HG02763 (cell line): Measurements from ENCODE around the gene SUSD6.
"Not testable (repeated sequence)": the region's sequence is repeated elsewhere in the genome, so short reads cannot be mapped to it uniquely, and the experiment has no call there.

Experiments used
- ATAC-seq: cut with Tn5 transposase; IDR thresholded peaks from one replicate; pipeline ENCODE4 v1.9.1; 2021; ENCODE audit warnings: mild to moderate bottlenecking, moderate library complexity; ENCODE audit not compliant: unreplicated experiment

Gene SUSD6

DNA sequence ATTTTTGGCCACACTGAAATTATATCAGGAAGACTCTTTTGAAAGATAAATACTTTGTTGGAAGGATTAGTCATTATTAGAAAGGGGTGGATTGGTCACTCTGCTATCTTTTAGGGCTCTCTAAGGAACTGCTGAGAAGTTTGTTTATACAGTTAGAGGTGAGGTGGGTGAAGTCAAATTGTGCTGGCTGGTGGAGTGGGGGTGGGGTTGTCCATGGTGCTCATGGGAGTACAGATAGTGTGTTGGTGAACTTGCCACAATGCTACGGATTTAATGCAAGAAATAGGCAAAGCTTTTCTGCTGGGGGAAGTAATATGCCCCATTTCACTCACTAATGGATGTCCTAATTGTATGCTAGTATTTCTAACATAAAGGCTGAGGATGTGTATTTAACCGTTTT is 35.8 kb downstream of the SUSD6 start:
- ATAC-seq = no peak

DNA sequence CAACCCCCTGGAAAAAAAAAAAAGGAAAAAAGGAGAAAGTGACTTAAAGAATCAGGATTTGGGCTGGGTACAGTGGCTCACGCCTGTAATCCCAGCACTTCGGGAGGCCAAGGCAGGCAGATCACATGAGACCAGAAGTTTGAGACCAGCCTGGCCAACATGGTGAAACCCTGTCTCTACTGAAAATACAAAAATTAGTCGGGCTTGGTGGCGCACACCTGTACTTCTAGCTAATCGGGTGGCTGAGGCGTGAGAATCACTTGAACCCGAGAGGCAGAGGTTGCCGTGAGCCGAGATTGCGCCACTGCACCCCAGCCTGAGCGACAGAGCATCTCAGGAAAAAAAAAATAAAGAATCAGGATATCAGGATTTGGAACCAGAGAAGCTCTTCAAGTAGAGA is 36.2 kb downstream of the SUSD6 start:
- not testable (repeated sequence) for ATAC-seq

DNA sequence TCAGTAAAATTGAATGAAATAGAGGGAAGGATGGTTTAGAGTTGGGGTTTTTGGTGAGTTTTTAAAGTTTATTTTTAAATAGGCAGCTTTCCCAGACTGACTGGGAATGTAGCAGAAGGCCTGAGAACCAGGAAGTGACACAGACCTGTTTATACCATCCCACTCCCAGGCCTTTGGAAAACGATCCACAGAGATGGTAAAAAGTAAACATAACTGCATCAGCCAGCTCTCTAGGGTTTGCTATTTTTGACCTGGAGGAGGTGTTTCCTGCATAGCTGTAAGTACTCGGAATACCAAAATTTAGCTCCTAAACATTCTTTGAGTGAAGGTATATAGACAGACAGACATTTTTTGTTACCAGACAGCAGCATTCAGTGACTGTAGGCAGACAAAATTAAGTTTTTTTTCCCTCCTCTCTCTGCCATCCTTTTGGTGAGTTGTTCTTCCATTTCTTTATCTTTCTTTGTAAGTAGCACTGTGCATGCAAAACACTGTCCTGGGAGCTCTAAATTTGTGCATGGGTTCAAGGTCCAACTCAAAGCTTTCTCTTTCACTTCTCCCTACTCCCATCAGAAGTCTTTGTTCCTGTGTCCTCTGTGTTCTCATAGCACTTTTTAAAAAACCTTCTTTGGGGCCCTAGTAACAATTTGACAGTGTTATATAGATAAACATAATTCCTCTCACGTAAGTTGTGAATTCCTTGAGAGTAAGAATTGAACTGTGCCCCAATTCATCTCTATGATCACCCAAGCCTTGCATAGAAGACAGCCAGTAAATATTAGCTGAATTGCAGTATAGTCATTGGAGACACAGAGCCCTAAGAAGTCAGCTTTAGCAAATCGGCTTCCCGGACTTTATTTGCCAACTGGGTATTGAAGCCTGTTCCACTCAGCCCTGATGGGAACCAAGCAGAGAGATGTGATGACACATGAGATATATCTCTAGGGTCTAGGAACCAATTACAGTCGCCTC is 37.4 kb downstream of the SUSD6 start:
- no peak for ATAC-seq

DNA sequence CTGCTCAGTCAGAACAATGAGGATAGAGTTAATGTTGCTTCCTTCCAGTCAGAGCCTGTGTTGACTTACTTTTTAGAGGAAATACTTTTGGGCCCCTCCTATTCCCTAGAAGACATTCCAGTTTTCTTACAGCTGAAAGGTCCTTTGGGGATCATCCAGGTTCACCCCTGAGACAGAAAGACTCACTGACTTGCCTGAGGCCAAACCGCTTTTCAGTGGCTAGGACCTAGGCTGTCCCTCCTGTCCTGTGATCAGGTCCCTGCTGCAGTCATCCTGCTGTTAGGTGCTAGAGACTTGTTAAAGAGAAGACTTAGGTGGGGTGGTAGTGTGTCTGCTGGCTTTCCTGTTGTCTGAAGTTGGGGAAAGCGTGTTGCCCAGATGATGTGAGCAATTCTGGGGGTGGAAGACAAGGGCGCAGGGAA is 39.6 kb downstream of the SUSD6 start:
- no peak for ATAC-seq

DNA sequence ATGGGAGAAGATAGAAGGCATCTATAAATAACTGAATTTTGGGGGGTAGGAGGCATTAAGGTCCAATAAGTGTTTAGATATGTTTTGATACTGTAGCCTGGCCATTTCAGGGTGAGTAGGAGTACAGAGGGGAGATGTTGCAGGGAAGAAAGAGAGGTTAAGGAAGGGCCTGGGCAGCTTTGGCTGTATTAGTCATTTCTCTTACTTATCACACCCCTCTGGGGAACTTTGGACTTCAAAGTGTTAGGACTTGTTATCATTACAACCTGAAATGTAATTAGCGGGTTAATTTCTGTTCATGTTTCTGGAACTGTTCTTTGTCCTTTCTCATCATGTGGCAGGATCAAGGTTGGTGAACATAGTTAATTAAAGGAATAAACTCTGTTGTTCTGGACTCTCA is 40.3 kb downstream of the SUSD6 start:
- ATAC-seq = no peak

DNA sequence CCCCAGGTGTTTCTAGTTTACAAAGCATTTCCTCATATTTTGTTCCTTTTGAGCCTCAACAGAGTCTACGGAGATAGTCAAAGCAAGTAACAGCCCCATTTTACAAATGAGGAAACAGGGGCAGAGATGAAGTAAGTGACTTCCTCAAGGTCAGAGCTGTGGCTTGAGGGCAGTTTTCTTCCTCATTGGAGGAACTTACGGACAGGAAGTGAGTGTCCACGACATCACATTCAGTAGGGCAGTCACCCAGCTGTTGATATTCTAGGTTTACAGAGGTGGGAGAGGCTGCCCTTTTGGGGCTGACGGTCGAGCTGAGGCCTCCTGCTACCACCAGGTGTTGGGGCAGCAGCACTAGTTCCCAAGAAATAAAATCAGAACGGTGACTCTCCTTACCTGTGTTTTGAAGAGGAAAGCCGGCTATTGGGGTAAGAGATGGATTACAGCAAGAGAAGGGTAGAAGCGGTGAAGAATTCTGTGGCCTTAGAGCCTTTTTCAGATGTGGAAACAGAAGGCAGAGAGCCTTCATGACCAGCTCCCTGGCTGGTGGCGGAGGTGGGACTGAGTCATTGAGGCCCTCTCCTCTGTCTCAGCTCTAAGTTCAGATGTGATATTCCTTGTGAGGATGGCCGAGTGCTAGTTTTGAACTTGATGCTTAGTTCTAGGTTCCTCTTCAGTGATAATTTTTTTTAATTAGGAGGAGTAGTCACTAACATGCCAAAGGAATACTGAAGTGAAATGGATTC is 41.7 kb downstream of the SUSD6 start:
- ATAC-seq = no peak

DNA sequence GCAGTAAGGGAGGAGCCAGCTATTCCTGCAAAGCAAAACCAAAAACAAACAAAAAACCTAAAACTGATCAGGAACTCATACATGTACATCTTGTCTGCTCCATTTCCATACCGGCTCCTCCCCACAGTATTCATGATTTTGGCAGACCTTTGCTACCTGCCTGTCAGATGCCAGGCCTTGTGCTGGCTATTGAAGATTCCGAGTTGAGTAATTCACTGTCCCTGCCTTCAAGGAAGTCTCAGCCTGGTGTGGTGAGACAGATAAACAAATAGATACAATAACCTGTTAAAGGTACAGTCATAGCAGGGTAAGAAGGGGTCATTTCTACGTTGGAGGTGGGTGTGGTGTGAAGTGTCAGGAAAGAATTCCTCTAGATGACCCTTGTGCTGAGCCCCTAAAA is 42.7 kb downstream of the SUSD6 start:
- ATAC-seq = no peak

DNA sequence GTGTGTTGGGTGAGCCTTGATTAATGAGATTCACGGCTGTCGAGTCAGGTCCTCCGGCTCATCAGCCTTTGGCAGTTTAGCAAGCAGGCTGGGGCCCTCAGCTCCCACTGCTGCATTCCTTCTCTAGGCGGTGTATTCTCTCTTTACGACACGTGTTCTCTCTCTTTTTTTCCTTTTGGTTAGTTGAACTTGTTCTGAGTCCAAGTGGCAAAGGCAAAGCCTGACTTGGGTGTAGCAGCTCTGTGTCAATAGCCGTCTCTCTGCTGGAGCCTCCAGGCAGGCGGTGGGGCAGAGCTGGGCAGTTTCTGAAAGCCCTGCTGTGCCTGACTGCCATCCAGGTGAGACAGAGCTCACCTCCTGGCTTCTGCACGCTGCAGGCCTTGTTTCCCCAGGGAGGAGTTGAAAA is 46.6 kb downstream of the SUSD6 start:
- ATAC-seq = no peak

DNA sequence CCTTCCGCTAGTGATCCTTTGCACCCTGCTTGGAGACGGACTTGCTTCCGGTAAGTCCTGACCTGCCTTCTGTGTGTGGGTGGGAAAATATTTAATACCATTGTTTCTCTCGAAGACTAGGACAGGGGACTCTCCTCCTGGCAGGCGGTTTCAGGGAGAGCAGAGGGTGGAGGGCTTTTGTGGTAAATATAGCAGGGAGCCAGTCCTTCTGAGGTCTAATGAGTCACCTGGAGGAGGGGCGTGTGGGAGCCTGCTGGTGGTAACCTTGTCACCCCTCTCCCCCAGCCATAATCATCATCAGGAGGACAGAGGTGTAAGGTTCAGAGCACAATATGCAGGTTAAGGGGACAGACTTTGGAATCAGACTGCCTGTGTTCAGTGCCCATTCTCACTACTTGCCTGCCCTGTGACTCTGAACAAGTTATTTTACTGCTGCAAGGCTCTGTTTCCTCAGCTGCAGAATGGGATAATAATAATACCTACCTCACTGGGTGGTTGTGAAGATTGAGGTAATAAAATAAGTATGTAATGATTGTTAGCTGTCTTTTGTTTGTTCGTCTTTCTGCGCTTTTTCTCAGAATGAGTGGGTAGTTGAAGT is 47.4 kb downstream of the SUSD6 start:
- no peak for ATAC-seq

DNA sequence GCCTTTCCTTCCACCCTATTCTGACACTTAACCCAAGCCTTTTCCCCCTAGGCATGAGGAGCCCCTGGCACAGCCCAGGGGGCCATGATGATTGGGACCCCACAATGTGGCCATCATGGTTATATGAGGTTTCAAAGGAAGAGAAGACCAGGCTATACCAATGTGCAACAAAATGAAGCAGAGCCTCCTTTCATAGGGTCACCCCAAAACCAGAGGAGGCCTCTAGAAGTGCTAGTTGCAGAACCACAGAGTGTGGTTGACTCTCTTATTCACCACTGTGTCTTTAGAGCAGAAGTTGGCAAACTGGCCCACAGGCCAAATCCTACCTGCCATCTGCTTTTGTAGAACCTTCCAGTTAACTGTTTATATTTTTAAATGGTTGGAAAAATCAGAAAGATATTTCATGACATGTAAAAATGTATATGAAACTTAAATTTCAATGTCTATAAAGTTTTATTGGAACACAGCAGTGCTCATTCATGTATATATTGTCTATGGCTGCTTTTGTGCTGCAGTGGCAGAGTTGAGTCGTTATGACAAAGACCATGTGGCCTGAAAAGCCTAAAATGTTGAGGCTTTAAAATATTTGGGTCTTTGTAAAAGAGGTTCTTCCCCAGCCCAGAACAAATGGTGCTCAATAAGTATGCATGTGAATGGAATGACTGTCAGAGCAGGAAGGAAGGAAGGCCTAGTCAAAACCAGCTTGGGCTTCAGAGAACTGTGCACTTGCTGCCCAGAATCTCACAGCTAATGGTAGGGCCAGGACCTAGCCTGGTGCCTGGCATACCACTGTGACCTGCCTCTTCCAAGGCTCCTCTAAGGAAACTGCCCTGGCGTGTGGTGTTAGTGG is 49.2 kb downstream of the SUSD6 start:
- ATAC-seq = no peak

DNA sequence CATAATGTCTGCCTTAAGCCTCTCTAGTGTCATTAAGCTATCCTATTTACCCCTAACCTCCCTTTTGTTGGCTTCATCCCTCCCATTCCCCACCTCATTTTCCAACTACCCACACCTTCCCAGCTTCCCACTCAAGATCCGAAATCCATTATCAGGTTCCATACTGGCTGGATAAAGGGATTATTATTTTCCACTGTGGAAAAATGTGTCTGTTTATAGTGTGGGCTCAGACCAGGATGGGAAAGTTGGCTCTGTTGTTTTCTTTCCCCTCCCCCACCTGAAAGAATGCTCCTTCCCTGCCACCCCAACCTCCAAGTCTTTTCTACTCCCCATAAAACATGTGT is 49.8 kb downstream of the SUSD6 start:
- no peak for ATAC-seq

DNA sequence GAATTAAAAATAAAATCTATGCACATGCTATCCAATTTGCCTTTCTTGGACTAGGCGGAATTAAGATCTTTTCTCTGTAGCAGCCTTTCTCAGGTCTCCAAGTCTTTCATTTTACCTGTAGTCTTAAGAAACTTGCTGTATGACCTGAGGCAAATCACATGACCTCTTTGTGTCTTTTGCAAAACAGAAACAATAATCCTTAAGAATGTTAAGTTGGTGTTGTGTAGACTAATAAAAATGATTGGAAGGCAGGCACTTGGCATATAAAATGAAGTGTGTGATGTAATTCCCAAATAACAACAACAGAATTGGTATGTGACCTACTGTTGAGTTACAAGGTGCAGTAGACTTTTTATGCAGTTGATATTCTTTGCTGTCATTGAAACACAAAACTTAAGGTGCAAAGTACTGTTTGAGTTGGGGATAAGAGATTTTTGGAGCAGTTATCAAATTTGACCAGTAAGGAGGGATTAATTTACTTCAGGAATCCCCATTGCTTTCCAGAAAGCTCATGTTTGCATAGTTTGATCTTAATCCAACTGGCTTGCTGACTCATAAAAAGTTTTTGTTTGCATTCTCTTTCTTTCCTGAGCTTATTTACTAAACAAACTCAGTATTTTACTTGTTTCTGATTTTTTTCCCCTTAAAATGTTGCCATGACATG is 51.4 kb downstream of the SUSD6 start:
- no peak for ATAC-seq

DNA sequence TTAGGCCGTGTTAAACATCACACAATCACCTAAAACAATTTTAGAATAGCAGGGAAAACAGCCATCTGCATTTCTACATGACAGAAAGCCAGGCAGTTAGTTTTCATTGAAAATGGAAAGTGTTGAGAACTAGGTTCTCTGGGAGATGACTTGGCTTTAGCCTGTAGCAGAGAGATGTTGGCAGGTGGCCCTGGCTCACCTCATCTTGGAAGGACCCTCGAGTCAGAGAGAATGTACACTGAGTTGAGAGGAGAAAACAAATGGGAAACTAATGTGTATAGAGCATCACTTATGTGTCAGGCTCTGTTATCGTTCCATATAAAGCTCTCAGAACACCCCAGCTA is 51.9 kb downstream of the SUSD6 start:
- no peak for ATAC-seq

DNA sequence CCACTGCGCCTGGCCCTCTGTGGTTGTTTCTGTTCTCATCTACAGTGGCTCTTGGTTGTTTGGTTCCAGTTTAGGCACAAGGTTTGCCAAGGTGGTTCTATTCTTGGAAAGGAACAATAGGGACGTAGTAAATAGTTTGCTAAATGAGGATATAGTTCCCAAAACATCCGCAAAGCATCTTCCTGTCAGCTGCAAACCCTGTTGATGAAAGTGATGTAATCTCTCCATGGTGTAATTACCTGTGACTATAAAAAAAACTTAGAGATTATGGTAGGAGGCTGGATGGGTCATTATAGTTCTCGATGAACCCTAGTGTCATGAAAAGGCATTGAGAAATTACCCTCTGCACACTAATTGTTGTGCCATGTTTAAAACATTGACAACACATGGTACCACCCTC is 52.9 kb downstream of the SUSD6 start:
- no peak for ATAC-seq

DNA sequence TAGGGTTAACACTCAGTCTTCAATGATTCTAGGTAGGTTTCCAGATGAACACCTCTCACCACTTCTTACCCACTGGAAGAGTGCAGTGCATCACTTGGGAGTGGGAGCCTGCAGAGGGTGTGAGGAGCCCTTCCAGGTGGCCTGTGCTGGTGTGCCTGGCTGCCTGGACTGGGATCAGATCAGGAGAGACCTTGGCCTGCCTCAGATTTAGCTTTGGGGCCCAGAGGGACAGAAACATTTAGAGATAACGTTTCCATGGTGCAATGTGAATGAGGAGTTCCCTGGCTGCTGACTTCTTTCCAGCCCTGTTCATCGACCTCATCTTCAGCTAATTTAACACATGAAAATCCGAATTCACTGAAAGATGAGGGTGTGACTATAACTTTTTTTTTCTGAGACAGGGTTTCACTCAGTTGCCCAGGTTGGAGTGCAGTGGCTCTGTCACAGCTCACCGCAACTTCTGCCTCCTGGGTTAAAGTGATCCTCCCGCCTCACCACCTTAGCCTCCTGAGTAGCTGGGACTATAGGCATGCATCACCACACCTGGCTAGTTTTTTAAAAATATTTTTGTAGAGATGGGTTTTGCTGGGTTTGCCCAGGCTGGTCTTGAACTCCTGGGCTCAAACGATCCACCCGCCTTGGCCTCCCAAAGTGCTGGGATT is 53.6 kb downstream of the SUSD6 start:
- ATAC-seq = no peak

DNA sequence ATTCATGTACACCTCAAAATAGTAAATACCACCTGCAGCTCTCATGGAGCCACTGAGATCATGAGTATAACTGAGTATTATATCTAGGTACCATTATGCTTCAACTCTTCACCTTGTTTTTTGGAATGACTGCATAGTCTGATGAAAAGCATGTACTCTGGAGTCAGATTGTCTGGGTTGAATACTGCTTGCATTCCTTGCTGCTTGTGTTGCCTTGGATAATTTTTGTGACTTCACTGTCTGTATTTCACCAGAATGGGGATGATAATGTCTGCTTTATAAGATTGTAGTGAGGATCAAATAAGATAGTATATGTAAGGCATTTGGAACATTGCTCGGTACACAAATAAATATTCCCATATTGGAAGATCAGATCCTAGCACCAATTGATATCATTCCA is 54.2 kb downstream of the SUSD6 start:
- ATAC-seq = no peak

DNA sequence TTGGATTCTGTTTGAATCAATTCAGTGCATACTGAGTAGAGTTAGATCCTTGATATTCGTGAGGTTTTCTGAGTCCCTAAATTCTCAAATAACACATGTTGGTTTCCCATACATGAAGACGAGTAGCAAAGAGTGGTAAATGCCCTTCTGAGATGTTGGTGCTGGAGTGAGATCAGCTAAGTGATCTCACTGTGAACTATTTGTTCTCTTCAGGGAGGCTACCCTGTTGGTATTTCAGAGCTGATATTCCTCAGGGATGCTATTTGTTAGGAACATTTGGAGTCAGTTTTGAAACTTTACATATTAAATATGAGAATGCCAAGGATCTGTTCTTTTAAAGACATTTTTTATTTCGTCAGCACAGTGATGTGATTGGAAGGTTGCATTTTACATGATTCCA is 54.7 kb downstream of the SUSD6 start:
- no peak for ATAC-seq

DNA sequence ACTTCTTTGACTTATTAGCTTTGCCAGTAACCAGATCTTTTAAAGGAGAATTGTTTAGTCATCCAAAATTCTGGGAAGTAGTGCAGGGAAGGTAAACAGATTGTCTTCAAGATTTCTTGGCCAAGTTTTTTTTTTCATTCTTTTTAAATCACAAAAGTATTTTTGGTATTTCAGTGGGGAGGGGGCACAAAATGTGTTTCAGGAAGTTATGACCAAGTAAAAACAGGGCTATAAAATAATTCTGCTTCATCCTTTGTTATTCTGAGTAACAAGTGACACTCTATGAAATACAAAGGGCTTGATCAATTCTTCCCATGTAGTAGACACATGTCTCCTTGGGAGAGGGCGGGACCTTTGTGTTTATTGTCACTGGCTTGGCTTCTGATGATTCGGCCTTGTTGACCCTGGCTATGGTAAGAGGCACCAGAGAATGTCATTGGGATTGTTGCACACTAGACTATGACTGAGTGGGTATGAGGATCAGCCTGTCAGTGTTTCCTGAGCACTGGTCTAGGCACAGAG is 55.4 kb downstream of the SUSD6 start:
- no peak for ATAC-seq

DNA sequence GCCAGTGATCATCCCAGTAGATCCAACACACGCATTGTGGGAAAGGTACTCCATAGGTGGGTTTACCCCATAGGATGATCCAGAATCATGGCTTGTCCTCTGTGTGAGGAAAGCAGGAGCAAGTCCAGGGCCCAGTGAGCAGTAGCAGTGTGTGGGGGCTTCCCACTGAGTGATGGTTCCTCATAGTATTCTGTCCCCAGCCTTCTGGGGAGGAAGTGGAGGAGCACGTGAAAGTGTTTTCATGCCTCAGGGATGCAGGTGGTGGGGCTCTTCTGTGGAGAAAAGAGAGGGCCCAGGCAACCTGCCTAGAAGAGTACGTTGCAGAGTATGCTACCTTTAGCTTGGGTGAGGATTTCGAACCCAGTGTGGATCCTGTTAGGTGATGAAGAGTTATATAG is 56.5 kb downstream of the SUSD6 start:
- peak; percentile 29 for ATAC-seq

DNA sequence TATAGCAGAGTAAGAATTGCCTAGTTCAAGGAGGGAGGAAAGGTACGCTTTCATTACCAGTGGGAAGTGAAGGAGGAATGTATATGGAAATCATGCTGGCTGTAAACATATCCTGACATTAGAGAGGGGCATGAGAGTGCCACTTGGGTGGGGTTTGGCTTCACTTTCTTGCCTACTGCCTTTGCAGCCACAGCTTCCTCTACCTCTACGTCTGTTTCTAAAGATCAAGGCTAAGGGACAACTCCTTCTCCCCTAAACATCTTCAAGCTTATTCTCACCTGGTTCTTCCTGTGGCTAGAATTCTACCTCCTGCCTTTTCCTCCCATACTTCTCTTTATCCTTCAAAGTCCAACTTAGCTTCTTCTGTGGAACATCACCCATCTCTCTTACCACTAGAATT is 58.0 kb downstream of the SUSD6 start:
- ATAC-seq = no peak
